Astrocyte (in vitro differentiated cells and primary cell): ENCODE measurements around the gene ASB18.

Experiments used
- EZH2 ChIP-seq: IDR thresholded peaks from 2 replicates; pipeline ENCODE4 v1.6.1; 2012; ENCODE audit warnings: mild to moderate bottlenecking, low read length, inconsistent platforms; ENCODE audit not compliant: insufficient read depth
- TF ChIP-seq, protein P1 (sequence below): IDR thresholded peaks from 2 replicates; pipeline ENCODE4 v1.5.1; 2011; ENCODE audit warnings: low read depth, mild to moderate bottlenecking, inconsistent platforms, low read length, moderate library complexity; ENCODE audit not compliant: insufficient read depth

DNA sequence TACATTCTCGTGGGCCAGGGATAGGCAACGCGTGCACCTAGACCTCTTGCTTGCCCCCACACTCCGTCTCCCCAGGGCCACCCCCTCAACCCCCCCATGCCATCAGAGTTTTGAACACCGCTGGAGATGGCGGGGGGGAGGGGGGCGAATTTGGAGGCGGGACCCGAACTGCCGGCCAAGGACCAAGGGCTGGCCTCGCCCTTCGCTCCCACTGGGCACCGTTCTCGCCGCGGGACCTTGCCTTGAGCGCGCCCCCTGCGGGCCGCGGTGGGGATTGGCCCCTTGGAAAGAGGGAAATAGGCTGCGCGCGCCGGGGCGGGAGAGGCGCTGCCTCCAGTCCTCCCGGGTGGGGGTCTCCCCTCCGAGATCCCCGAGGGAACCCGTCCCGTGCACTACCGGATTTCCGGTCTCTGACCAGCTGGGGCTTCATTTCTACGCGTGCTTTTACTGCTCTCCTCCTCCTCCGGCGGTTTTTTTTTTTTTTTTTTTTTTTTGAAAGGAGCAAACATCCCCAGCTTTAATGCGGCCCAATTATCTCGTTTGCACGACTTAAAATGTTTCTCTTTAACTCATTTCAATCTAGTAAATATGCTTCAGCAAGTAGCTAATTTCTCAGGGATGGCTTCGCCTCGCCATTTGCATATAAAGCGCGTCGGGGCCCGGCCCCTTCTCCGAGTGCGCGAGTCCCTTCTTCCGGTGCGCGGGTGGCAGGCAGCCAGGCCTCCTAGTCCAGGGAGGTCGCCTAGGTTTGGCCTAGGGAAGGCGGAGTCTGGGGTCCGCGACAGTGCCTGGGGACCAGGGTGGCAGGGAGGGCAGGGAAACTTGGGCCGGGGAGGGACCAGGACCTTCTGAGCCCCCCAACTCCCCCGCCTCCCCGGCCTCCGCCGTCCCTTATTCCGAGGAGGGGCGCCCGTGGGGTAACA is 86.0 kb downstream of the ASB18 start:
- TF ChIP-seq EZH2 = no peak
- TF ChIP-seq, protein P1, sequence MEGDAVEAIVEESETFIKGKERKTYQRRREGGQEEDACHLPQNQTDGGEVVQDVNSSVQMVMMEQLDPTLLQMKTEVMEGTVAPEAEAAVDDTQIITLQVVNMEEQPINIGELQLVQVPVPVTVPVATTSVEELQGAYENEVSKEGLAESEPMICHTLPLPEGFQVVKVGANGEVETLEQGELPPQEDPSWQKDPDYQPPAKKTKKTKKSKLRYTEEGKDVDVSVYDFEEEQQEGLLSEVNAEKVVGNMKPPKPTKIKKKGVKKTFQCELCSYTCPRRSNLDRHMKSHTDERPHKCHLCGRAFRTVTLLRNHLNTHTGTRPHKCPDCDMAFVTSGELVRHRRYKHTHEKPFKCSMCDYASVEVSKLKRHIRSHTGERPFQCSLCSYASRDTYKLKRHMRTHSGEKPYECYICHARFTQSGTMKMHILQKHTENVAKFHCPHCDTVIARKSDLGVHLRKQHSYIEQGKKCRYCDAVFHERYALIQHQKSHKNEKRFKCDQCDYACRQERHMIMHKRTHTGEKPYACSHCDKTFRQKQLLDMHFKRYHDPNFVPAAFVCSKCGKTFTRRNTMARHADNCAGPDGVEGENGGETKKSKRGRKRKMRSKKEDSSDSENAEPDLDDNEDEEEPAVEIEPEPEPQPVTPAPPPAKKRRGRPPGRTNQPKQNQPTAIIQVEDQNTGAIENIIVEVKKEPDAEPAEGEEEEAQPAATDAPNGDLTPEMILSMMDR = peak; percentile 38
